Lung microvascular endothelial cell (primary cell): ENCODE measurements around the gene HDGF. TPM values are rescaled to one million over a fixed set of nuclear protein-coding genes. Genes with fewer than 3 reads are reported as not detected.
"Not testable (repeated sequence)": the region's sequence is repeated elsewhere in the genome, so short reads cannot be mapped to it uniquely, and the experiment has no call there.

ENCODE experiments used
- DNase-seq, 2 donors: peaks; one replicate each; pipeline versions ENCODE4 v3.0.0 to v3.0.0-alpha.2; 2010; ENCODE audit warnings: low read depth in 2 of 2
- total RNA-seq: library from RNA; depleted of rRNA; stranded (reverse); fragments of >200 nt; gene quantifications from 2 replicates; pipeline ENCODE4 v1.2.1, GENCODE V29; 2014

HDGF gene
- total RNA-seq, 1 donor from 2014 or later, result 88.5 TPM

DNA sequence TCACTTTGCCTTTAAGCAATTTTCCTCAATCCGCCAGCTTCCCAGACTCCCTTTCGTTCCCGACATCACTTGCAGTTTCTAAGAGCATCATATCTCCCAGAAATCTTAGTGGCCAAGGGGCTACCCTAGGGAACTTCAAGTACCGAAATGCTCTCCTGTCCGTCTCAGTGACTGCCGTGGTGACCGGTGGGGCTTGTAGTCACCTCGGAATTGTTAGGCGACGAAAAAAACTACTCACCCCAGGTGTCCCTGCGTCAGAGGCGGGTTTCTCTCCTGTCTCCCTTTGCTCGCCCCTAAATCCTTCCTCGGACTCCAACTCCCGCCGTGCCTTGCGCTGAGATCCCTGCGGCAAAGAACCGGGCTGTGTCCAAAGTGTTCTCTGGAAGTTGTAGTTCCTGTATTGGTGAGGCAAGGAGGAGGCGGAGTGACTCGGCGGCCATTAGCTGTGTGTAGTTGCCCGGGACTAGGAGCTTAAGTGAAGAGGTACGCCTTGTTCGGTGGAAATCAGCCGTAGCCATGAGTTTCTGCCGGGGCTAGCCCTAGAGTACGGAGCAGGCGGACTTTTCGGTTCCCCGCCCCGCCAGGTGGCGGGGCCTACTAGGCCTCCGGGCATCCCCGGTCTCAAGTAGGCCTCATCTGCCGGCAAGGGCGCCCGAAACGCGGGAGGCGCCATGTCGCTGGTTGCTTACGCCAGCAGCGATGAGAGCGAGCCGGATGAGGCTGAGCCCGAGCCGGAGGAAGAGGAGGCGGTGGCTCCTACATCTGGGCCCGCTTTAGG, 15.8 kb upstream of the HDGF start, which contains the start of gene PRCC:
Gene PRCC (plus strand): TSS at position 435 of the 778 bp plus-strand sequence. CDS start 237 bp downstream, at position 672.
- peak; percentile 99 to 100 for DNase-seq

DNA sequence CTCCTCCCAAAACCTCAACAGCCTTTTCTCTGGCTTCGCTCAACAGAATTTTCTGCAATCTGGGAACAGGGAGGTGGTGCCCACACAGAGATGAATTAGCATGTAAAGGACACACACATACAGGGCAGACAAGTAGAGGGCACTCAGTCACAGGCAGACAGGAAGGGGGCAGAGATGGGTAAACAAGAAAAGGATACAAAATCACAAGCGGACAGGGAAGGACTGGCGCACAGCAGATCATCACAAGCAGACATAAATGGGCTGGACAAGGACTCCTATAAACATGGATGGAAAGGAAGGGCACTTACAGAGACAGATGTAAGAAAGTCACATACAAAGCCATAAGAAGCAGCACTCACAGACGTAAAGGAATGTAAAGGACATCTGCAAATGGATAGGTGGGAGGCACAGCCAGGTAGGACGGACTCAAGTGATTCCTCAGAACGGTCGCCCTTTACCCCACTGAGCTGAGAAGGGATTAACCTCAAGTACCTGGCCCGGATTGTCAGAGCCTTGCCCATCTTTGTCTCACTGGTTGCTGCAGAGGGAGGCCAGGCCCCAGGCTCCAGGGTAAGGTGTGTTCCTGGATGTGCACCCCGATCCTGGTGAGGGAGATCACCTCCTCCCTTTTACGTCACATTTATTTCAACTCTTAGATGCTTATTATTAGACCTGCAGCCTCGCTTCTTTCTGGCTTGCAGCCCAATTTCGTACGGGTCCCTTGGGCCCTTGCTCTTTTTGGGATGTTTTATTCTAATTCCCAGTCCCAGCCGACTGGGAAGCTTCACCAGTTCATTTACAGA, 15.0 kb upstream of the HDGF start:
- peak; percentile 29 to 37 for DNase-seq

DNA sequence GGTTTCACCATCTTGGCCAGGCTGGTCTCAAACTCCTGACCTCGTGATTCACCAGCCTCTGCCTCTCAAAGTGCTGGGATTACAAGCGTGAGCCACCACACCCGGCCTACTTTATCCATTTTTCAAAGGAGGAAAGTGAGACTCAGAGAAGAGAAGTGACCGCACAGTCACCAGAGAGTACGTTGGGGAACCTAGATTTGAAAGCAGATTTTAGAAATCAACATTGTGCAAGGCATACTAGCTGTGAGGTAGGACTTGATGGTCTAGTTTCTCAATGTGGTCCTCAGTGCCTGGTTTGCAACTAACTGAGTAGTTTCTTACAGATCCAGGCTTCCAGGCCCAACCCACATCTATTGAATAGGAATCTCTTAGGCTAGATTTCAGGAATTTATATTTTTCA, 14.2 kb upstream of the HDGF start:
- no peak for DNase-seq

DNA sequence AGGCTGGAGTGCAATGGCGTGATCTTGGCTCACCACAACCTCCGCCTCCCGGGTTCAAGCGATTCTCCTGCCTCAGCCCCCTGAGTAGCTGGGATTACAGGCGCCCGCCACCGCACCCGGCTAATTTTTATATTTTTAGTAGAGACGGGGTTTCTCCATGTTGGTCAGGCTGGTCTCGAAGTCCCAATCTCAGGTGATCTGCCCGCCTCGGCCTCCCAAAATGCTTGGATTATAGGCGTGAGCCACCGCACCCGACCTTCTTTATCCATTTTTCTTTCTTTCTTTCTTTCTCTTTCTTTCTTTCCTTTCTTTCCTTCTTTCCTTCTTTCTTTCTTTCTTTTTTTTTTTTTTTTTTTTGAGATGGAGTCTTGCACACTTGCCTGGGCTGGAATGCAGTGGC, 13.7 kb upstream of the HDGF start:
- DNase-seq, result not testable (repeated sequence)

DNA sequence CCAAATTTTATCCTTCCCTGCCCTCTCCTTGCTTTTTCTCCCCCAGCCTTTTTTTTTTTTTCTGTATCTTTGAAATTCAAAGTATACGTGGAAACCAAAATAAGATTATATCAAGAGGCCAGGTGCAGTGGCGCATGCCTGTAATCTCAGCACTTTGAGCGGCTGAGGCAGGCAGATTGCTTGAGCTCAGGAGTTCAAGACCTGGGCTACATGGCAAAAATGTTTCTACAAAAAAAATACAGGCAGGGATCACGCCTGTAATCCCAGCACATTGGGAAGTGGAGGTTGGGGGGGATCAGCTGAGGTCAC, 9.3 kb upstream of the HDGF start:
- DNase-seq, result no peak

DNA sequence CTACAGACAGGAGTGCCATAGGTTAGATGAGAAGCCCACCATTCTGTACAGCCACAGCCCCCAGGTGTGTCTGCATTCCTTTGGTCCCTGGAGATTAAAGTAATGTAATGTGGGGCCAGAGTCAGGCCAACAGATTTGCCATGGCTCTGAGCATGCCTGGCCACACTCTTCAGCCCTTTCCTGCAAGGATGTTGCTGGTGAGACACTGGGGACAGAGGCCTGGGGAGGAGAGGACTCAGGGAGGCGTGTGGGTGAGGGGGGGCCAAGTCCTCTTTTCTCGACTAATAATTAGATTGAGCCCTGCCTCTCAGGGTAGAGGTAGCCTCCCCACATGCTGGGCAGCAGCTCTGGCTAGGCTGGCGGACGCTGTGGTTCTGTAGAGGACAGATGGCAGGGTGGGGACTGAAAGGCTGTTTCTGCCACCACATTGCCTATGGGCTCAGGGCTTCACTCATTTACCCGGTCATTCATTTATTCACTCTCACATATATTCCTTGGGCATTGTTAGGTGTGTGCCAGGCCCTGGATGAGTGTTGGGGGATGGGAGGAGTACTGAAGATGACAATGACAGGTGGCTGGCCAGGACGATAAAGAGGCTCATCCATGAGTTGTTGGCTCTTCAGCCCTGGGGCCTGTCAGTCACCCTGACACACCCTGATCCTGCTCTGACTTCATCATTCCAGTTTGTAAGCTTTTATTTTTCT, 8.8 kb upstream of the HDGF start:
- DNase-seq, result no peak

DNA sequence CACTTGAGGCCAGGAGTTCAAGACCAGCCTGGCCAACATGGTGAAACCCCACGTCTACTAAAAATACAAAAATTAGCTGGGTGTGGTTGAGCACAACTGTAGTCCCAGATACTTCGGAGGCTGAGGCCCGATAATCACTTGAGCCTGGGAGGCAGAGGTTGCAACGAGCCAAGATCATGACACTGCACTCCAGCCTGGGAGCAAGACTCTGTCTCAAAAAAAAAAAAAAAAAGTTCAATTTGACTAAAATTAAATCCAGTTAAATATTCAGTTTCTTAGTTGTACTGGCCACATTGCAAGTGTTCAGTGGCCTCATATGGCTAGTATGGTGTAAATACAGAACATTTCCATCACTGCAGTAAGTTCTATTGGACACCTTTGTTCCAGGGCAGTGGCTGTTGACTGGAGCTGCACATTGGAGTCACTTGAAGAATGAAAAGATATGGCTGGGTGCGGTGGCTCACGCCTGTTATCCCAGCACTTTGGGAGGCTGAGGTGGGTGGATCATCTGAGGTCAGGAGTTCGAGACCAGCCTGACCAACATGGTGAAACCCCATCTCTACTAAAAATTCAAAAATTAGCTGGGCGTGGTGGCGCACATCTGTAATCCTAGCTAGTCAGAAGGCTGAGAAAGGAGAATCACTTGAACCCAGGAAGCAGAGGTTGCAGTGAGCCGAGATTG, 6.2 kb upstream of the HDGF start:
- DNase-seq, result not testable (repeated sequence)

DNA sequence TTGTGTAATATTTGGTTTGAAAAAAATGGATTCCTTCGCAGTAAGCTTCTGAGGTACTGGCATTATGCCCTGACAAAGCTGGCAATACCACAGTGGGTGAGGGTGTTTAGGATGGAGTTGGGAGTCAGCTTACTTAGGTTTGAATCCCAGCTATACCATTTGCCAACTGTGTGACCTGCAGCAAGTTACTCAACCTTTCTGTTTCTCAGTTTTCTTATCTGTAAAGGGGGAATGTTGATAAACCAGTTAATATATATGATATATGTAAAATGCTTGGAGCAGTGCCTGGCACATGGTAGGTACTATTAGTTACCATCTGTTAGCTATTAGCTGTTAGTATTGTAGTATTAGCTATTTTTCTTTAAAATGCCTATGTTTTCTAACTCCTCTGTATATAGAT, 4.9 kb upstream of the HDGF start:
- no peak for DNase-seq

DNA sequence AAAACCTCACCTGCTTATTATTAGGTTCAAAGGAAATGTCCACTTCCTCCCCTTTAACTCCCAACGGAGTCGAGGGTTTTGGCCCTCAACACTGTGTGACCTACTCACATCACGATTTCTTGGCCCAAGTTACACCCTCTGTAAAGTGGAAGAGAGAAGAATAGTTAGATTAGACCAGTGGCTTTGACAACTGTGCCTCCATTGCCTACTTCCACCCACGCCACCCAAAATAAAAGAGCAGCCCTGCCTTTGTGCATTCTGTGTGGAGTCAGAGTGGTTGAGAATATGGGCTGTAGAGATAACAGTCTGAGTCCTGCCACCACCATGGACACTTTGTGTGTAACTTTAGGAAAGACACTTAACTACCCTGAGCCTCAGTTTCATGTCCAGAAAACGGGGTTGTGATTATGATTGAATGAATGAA, 4.1 kb upstream of the HDGF start:
- DNase-seq, result no peak

DNA sequence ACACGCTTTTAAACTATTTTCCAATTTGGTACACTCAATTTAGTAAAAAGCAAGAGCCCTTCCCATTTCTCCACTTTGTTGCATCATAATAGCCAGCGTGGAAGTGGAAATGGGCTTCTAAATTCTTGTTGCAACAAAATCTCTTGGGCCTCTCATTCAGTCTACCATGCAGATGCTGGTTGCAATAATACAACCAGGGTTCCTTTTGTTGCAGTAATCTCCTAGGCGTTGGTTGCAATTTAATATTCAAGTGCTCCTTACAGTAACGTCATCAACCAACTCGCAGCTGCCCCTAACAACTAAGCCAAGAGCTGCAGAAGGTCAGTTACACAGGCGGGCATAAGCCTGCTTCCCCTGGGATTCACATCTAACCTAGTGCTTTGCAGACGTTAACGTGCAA, 2.7 kb upstream of the HDGF start:
- DNase-seq, result no peak

DNA sequence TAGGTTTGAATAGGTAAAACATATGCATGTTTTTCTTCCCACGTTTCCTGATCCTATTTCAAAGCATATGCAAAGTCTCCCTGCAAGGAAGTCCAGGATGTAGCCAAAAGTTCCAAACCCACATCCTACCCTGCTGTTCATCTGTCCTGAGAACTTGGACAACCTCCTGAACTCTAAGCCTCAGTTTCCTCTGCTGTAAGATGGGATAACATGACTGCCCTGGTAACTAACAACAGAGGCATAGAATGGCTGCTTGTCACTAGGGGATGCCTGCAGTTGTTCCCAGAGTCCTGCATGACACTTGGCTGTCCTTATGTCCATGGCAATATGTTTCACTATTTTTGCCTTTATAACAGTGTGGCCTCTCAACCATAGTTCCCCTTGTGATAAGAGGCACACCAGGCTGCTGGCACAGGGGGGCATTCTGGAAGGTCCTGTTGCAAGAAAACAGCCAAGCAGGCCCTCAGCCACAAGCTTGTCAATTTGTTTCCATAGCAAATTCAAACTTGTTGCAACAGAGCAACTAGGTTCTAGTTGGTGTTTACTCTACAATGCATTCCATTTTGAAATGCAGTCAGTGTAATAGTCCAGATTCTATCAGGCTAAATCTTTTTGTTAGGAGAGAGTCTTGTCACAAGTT, 1.5 kb upstream of the HDGF start:
- DNase-seq, result peak; percentile 13 to 41

DNA sequence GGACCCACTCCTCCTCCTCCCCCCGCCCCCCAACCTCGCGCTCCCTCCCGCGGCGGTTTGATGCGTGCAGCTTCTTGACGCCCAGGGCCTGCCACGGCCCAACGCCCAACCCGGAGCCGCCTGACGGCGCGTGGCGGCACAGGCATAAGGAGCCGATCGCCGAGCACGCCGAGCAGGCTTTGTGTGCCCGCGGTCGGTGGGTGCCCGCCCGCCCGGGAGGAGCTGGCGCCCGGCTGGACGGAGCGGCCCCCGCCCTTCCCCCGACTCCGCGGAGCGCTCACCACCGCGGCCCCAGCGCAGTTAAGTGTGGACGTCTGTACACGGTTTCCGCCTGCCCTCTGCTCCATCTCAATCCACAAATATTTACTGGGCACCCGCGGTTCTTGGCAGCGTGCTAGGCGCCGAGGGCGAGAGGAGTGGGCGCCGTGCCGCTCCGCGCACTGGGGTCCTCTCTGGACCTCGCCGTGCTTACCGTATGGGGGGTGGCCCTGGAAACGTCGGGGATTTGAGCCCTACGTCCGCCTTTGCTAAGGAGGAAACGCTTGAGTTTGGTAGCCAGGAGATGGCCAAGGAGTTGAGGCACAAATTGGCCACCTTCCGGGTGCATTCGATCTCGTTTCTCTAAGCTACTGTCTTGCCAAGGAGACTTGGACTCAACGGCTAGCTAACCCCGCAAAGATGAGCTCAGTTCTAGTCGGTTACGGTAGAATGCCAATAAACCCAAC, 444 bp upstream of the HDGF start:
- DNase-seq, result peak; percentile 97 to 98

DNA sequence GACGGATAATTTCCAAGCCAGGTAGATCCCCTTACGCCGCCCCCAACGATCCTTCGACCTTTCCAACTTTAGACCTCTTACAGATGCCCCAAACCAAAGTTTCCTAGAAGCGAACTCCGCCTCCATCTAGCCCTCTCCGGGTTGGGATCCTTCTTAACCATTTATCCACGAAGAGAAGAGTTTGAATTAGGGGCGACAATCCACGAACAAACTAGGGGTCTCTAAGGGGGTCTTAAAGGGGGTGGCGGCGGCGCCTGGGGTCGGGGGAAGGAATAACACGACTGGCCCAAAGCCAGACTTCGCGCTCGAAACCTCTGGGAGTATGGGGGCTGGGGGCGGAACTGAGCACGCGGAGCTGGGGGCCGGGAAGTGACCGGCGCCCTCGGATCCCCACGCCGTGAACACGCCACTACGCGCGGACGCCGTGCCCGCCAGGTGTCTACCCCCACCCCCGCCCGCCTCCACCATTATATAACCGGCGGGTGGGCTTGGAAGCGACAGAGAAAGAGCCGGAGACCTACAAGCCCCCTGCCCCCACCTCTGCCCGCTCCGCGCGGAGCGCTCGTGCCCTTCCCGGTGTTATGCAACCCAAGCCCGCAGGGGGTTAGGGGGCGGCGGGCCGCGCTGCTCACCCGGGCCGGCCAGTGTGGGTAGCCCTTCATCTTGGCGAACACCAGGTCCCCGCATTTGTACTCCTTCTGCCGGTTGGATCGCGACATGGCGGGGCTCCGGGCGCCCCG, 594 bp downstream of the HDGF start:
- DNase-seq, result peak; percentile 43 to 56

DNA sequence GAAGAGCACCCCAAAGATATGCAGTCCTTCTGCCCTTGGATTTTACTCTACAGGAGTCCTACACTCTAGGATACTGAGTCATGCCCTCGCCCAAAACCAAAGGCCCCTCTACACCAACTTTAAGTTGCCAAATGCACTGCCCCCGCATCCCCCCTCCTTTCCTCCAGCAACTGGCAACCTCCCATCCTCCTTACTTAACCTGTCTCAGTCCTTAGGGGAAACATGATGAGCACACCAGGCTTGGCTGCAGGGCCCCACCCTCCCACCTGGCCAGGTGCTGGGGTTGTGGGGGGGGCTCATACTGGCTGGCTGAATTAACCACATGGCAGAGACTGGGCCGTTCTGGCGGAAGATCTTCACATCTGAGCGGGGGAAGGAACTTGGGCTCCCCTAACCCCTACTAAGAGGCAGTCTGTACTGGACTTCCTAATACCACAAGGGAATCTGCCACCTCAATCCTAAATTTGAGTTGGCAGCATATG, 1.2 kb downstream of the HDGF start:
- DNase-seq, result peak; percentile 9 to 10

DNA sequence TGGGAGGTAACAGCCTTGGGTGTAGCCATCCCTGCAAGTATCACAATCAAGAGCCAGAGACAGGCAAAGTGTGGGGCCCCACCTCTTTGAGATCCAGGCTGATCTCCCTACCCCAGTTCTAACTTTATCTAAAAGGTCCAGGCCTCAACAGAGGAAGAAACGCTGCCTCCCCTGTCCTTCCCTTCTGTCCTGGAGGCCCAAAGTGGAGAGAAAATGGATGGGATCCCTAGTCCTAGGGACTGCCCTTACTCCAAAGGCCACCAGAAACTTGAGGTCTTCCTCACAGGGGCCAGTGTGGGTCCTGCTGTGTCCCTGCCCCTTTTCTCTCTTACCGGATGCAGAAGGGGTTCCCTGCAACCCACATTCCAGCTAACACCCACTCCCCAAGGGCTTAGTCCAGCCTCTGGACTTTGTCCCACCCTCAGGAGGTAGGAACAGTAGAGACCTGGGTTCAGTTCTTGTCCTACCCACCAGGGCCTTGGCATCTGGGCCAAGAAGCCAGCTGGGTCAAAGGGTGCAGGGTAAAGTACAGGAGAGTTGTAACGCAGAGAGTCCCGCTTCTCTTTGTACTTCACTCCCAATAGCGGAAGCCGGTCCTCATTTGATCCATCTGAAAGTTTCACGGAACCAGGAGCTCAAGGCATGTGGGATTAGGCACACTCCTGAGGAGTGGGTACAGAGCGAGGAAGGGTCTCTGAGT, 1.9 kb downstream of the HDGF start:
- peak in 1 of 2 donors; percentile 9 for DNase-seq

DNA sequence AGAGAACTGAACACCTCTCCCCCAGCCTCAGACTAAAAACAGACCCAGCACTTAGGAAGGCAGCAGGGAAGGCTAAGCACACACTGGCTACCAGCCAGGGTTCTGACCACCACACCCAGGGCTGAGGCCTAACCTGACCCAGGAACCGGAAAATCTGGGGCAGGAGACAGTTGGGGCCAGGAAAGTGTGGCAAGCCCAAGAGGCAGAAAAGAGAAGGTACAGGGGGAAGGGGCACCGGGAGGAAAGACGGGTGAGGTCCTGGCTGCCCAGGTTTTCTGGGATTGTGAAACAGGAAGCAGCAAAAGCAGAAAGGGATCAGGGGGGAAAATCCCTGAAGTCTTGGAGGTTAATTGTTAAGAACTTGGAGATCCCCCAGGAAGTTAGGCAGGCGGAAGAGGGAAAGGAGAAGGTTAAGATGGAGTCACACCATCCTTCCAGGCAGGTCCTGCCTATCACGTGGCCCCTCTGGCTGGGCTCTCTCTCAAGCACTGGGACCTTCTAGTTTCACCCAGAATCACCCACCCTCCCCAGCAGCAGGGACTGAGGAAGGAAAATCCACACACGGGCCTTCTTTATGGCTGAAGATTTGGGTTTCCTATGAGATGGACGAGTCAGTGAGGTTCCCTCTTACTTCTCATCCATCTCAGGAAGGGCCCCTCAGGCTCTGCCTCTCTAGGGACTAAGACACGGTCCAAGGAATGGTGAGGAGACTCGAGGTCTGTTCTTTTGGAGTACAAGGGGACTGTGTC, 2.6 kb downstream of the HDGF start:
- DNase-seq, result peak; percentile 50 to 79

DNA sequence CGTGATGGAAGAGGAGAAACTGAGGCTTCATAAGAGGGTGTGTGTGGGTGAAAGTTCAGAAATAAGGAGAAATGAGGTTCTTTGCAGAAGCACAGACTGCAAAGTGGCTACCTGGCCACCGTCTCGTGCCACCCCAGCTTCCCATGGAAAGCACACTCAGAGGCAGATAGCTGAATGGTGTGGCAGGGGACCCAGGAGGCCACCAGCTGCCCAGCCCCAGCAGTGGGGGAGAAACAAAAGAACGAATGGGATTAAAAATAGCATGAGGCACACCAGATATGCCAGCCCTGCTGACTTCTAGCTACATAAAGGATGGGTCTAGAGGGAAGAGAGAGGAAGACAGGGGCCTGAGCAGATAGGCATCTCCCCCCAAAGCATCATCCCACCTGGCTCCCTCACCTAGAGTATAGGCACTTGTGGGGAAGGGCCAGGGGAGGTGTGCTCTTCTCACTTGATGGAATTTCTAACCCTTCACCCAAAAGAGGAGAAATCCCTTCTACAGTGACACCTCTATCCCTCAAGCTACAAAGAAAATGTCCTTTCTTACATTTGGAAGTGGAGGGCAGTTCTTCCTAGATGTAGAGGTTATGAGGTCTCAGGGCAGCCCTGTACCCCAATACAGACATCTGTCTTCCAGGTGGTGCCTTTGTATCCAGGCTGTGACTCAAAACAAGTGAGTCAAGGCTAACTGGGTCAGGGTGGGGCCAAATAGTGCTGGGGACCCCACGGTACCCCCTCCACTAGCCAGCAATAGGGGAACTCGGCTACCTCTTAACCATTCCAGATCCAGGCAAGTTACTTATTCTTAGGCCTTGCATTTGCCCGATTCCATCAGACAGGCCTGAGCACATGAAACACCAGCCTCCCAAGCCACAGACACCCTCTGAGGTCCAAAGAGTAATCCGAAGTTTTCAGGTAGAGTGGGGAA, 3.5 kb downstream of the HDGF start:
- peak; percentile 9 to 36 for DNase-seq
